IPS-NIHi11 (cell line): ENCODE results near the gene DAAM1.
A peak's percentile ranks its signal among the peaks of the same experiment; 100 is the strongest.

Experiments
- DNase-seq: peaks from one replicate; pipeline ENCODE4 v3.0.0; 2012; ENCODE audit warnings: mixed read lengths, low spot score

The DAAM1 gene

GRCh38 chr14:59254911-59255545 is 66.6 kb downstream of the DAAM1 start:
- DNase-seq, result no peak

GRCh38 chr14:59256331-59256730 is 67.9 kb downstream of the DAAM1 start:
- DNase-seq, result no peak

GRCh38 chr14:59261334-59261733 is 72.9 kb downstream of the DAAM1 start:
- DNase-seq, result no peak

- peak; percentile 31 for DNase-seq
Observed at GRCh38 chr14:59262717-59263454, 74.4 kb downstream of the DAAM1 start.

- DNase-seq, result no peak
Observed at GRCh38 chr14:59265808-59266207, 77.3 kb downstream of the DAAM1 start.

GRCh38 chr14:59267046-59267445 is 78.6 kb downstream of the DAAM1 start:
- DNase-seq, result no peak

GRCh38 chr14:59268011-59268410 is 79.5 kb downstream of the DAAM1 start:
- DNase-seq, result no peak

GRCh38 chr14:59268858-59269257 is 80.4 kb downstream of the DAAM1 start:
- DNase-seq, result no peak

- DNase-seq, result no peak
Observed at GRCh38 chr14:59269466-59269865, 81.0 kb downstream of the DAAM1 start.

- no peak for DNase-seq
Observed at GRCh38 chr14:59271256-59271655, 82.8 kb downstream of the DAAM1 start.

GRCh38 chr14:59271734-59272133 is 83.3 kb downstream of the DAAM1 start:
- no peak for DNase-seq

GRCh38 chr14:59272633-59273032 is 84.2 kb downstream of the DAAM1 start:
- DNase-seq, result no peak

GRCh38 chr14:59273737-59274136 is 85.3 kb downstream of the DAAM1 start:
- DNase-seq, result no peak

GRCh38 chr14:59274991-59275391 is 86.5 kb downstream of the DAAM1 start:
- DNase-seq, result peak; percentile 26

- DNase-seq, result no peak
Observed at GRCh38 chr14:59275668-59276067, 87.2 kb downstream of the DAAM1 start.

GRCh38 chr14:59276235-59276634 is 87.8 kb downstream of the DAAM1 start:
- DNase-seq, result no peak

GRCh38 chr14:59277659-59278058 is 89.2 kb downstream of the DAAM1 start:
- no peak for DNase-seq

GRCh38 chr14:59278111-59278510 is 89.6 kb downstream of the DAAM1 start:
- no peak for DNase-seq

GRCh38 chr14:59280961-59281360 is 92.5 kb downstream of the DAAM1 start:
- no peak for DNase-seq

GRCh38 chr14:59281609-59282377 is 93.3 kb downstream of the DAAM1 start:
- no peak for DNase-seq

- DNase-seq, result no peak
Observed at GRCh38 chr14:59282378-59282765, 93.9 kb downstream of the DAAM1 start.

GRCh38 chr14:59283361-59283760 is 94.9 kb downstream of the DAAM1 start:
- no peak for DNase-seq

GRCh38 chr14:59284059-59284458 is 95.6 kb downstream of the DAAM1 start:
- DNase-seq, result no peak
